ENCODE data around the gene NLGN1. TPM values are rescaled to one million over a fixed set of nuclear protein-coding genes. Genes with fewer than 3 reads are reported as not detected.

NLGN1 gene
- total RNA-seq, 1 donor from 2014 or later, result 50.2 TPM

- no peaks in the 10 kb centered on the region for H3K36me3 Mint-ChIP-seq (ENCODE audit: unreplicated experiment)
These were observed 346.0 kb downstream of the NLGN1 start for GRCh38 chr3:173743516-173743915.

GRCh38 chr3:173744479-173744878 lies 346.9 kb downstream of the NLGN1 start:
- Mint-ChIP-seq H3K4me3 (ENCODE audit: unreplicated experiment) (no peak overlapping the region), H3K27ac (ENCODE audit: unreplicated experiment) (no peak overlapping the region)

More at GRCh38 chr3:173743516-173743915, 346.0 kb downstream of the NLGN1 start:
- Mint-ChIP-seq H3K27ac (ENCODE audit: unreplicated experiment) (no peak overlapping the region), H3K4me3 (ENCODE audit: unreplicated experiment) (no peak overlapping the region), H3K9me3 (ENCODE audit: unreplicated experiment) (peaks cover 2% of the 10 kb centered on the region), H3K4me1 (ENCODE audit: low read depth, unreplicated experiment) (no peaks in the 10 kb centered on the region), H3K27me3 (ENCODE audit: unreplicated experiment) (peaks cover 2% of the 10 kb centered on the region)
- no peak for DNase-seq
- no peak for TF ChIP-seq CTCF (IDR thresholded peaks at IDR 0.05; ENCODE audit: partially characterized antibody, unreplicated experiment)

GRCh38 chr3:173744895-173745294 lies 347.4 kb downstream of the NLGN1 start:
- no peaks in the 10 kb centered on the region for H3K4me1 Mint-ChIP-seq (ENCODE audit: low read depth, unreplicated experiment)
- H3K27ac Mint-ChIP-seq (ENCODE audit: unreplicated experiment), result no peak overlapping the region
- peaks cover 2% of the 10 kb centered on the region for H3K27me3 Mint-ChIP-seq (ENCODE audit: unreplicated experiment)
- H3K36me3 Mint-ChIP-seq (ENCODE audit: unreplicated experiment), result no peaks in the 10 kb centered on the region
- H3K4me3 Mint-ChIP-seq (ENCODE audit: unreplicated experiment), result no peak overlapping the region
- H3K9me3 Mint-ChIP-seq (ENCODE audit: unreplicated experiment), result no peaks in the 10 kb centered on the region
- no peak for TF ChIP-seq CTCF (IDR thresholded peaks at IDR 0.05; ENCODE audit: partially characterized antibody, unreplicated experiment)
- no peak for DNase-seq

More at GRCh38 chr3:173744479-173744878, 346.9 kb downstream of the NLGN1 start:
- no peaks in the 10 kb centered on the region for H3K4me1 Mint-ChIP-seq (ENCODE audit: low read depth, unreplicated experiment)
- no peak for TF ChIP-seq CTCF (IDR thresholded peaks at IDR 0.05; ENCODE audit: partially characterized antibody, unreplicated experiment)
- DNase-seq, result no peak
- peaks cover 2% of the 10 kb centered on the region for H3K27me3 Mint-ChIP-seq (ENCODE audit: unreplicated experiment)
- H3K36me3 Mint-ChIP-seq (ENCODE audit: unreplicated experiment), result no peaks in the 10 kb centered on the region
- H3K9me3 Mint-ChIP-seq (ENCODE audit: unreplicated experiment), result no peaks in the 10 kb centered on the region

- Mint-ChIP-seq H3K9me3 (ENCODE audit: unreplicated experiment) (no peaks in the 10 kb centered on the region), H3K4me1 (ENCODE audit: low read depth, unreplicated experiment) (no peaks in the 10 kb centered on the region), H3K4me3 (ENCODE audit: unreplicated experiment) (no peak overlapping the region), H3K27ac (ENCODE audit: unreplicated experiment) (no peak overlapping the region), H3K27me3 (ENCODE audit: unreplicated experiment) (no peaks in the 10 kb centered on the region), H3K36me3 (ENCODE audit: unreplicated experiment) (no peaks in the 10 kb centered on the region)
- DNase-seq, result no peak
- TF ChIP-seq CTCF (IDR thresholded peaks at IDR 0.05; ENCODE audit: partially characterized antibody, unreplicated experiment), result no peak
These were observed 348.6 kb downstream of the NLGN1 start for GRCh38 chr3:173745952-173746682.

GRCh38 chr3:173747427-173747826 lies 349.9 kb downstream of the NLGN1 start:
- Mint-ChIP-seq H3K27ac (ENCODE audit: unreplicated experiment) (no peak overlapping the region), H3K9me3 (ENCODE audit: unreplicated experiment) (no peaks in the 10 kb centered on the region), H3K4me1 (ENCODE audit: low read depth, unreplicated experiment) (no peaks in the 10 kb centered on the region), H3K36me3 (ENCODE audit: unreplicated experiment) (no peaks in the 10 kb centered on the region), H3K27me3 (ENCODE audit: unreplicated experiment) (no peaks in the 10 kb centered on the region), H3K4me3 (ENCODE audit: unreplicated experiment) (no peak overlapping the region)
- no peak for DNase-seq
- TF ChIP-seq CTCF (IDR thresholded peaks at IDR 0.05; ENCODE audit: partially characterized antibody, unreplicated experiment), result no peak
